Mammary epithelial cell (primary cell): ENCODE results near the gene CBFA2T3.

Experiments used
- CTCF ChIP-seq, 2 donors: IDR thresholded peaks in 1 of 2; conservative IDR thresholded peaks in 1 of 2; 2 replicates each; pipeline ENCODE4 v1.5.1; 2011 to 2012; ENCODE audit warnings: inconsistent platforms in 2 of 2, low read length in 2 of 2, mild to moderate bottlenecking in 2 of 2, control low read depth in 1 of 2, low read depth in 1 of 2; ENCODE audit not compliant: insufficient read depth in 1 of 2; ENCODE audit errors: extremely low read depth in 1 of 2
- EZH2 ChIP-seq: IDR thresholded peaks from 2 replicates; pipeline ENCODE4 v1.6.1; 2012; ENCODE audit warnings: low read length, inconsistent platforms, borderline replicate concordance

DNA sequence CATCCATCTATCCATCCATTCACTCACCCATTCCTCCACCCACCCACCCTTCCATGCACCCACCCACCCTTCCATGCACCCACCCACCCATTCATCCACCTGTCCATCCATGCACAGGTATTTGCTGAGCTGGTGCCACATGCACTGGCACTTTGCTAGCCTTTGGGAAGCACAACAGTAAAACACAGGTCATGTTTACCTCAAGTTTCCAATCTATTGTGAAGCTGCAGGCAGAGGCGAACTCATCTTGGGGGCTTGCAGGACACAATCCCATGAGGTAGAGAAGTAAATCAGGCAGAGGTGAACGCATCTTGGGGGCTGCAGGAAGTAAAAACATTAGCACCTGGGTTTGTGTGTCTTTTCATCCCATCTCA lies 35.6 kb upstream of the CBFA2T3 start:
- TF ChIP-seq EZH2 (no peak), CTCF (conservative IDR thresholded peaks at IDR 0.05 in 1 of 2, IDR thresholded peaks at IDR 0.05 in 1 of 2; ENCODE audit: extremely low read depth in 1 of 2, insufficient read depth in 1 of 2, low read depth in 1 of 2, low read length in 2 of 2) (no peak)
